ENCODE results near the gene CYREN.

The CYREN gene

DNA sequence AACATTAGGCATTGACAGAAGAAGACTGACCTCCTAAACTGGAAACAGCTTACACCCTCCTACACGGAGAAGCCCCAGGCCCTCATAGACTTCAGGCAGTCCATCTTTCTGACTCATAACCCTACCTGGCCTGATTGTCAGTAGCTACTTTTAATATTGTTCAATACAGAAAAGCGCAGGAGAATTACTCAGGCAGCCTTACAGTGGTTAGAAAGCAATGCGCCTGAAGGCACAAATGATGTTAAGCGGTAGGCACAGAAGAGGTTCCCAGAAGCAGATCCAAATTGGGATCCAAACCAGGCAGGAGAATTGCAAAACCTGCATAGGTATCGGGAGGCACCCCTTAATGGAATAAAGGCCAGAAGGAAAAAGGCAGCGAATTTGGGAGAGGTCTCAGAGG, 5.4 kb upstream of the CYREN start:
- no peak for DNase-seq

DNA sequence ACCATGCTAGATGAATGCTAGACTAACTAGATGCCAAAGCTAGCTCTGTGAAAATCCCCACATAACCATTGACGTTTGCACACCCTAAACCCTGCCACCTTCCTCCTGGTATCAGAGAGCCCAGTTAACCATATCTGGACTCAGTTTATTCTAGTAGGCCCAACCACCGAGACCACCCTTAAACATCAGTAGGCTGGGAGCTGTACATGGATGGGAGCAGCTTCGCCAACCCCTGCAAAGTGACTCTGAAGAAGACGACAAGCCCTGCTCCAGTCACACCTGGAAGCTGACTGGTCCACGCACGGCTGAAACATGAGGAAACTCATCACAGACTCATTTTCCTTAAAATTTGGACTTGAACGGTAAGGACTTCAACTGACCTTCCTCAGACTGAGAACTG, 4.4 kb upstream of the CYREN start:
- DNase-seq = no peak

GRCh38 chr7:135173916-135174315, 3.4 kb upstream of the CYREN start:
- peak; percentile 14 for DNase-seq

DNA sequence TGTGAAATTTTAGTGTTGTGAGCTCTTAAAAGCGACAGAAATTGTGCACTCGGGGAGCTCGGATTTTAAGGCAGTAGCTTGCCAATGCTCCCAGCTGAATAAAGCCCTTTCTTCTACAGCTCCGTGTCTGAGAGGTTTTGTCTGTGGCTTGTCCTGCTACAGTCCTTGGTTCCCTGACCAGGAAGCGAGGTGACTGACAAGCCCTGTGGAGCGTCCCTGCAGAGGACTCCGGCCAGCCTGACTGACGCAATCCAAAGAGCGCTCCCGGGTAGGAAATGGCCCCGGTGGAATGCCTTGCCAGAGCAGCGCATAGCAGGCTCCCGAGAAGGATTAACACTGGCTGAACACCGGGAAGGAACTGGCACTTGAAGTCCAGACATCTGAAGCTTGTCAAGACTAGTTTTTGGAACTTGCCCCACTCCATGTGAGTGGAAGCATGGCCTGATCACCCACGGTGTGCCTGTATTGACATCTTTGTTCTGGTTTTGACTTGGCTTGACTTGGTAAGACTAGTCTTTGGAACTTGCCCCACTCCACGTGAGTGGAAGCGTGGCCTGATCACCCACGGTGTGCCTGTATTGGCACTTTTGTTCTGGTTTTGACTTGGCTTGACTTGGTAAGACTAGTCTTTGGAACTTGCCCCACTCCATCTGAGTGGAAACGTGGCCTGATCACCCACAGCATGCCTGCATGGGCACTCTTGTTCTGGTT, 1.2 kb upstream of the CYREN start:
- peak; percentile 31 for DNase-seq

GRCh38 chr7:135170998-135171481, 533 bp upstream of the CYREN start:
- peak; percentile 14 for DNase-seq

GRCh38 chr7:135169964-135170273, 588 bp downstream of the CYREN start:
- DNase-seq = no peak

GRCh38 chr7:135169141-135169963, 1.2 kb downstream of the CYREN start:
- peak; percentile 82 for DNase-seq

- peak; percentile 24 for DNase-seq
Observed at GRCh38 chr7:135168489-135169140, 1.9 kb downstream of the CYREN start.

GRCh38 chr7:135168001-135168400, 2.5 kb downstream of the CYREN start:
- peak; percentile 46 for DNase-seq

DNA sequence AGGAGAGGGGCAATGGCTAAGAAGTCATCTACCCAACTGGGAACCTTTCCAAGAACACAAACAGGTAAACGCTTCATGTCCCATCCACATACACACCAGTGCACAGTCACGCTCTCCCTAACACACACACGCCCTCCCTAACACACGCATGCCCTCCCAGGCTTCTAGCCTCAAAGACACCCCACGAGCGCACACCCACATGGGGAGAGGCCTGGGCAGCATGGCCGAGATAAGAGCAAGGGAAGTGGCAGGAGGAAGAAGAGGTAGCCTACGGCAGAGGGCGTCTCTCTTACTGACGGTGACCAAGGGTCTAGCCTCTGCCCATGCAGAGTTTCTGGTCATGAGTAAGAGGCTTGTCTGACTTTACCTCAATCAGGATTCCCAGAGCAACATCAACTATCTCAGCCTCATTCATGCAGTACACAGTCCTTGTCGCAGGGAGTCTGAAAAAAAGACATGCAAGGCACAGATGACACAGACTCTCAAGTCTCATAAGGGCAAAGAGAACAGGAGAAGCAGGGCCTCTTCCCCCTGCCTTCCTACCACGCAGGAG, 3.1 kb downstream of the CYREN start:
- no peak for DNase-seq

GRCh38 chr7:135166338-135166990, 4.0 kb downstream of the CYREN start:
- DNase-seq = peak; percentile 14

DNA sequence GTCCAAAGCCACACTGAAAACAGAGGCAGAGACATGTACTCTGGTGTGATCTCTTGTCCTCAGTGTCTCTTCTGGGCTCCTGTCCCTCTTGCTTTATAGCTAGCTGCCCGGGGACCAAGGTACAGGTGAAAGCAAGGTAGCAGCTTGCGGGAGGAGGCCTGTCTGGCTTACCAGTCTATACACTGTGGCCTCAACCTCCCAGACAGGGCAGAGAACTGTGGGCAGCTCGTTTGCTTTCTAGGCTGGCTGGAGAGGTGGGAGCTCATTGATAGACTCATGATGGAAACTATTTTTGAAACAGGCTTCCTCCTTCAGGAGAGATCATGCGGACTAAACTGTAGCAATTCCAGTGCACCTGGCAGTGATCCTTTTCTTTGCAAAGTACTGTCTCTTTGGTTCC, 4.6 kb downstream of the CYREN start:
- DNase-seq = no peak

- DNase-seq = peak; percentile 21
Observed at GRCh38 chr7:135164357-135165061, 6.0 kb downstream of the CYREN start.

- DNase-seq = no peak
Observed at GRCh38 chr7:135162382-135163001, 8.0 kb downstream of the CYREN start.

GRCh38 chr7:135161669-135162068, 8.8 kb downstream of the CYREN start:
- DNase-seq = no peak

DNA sequence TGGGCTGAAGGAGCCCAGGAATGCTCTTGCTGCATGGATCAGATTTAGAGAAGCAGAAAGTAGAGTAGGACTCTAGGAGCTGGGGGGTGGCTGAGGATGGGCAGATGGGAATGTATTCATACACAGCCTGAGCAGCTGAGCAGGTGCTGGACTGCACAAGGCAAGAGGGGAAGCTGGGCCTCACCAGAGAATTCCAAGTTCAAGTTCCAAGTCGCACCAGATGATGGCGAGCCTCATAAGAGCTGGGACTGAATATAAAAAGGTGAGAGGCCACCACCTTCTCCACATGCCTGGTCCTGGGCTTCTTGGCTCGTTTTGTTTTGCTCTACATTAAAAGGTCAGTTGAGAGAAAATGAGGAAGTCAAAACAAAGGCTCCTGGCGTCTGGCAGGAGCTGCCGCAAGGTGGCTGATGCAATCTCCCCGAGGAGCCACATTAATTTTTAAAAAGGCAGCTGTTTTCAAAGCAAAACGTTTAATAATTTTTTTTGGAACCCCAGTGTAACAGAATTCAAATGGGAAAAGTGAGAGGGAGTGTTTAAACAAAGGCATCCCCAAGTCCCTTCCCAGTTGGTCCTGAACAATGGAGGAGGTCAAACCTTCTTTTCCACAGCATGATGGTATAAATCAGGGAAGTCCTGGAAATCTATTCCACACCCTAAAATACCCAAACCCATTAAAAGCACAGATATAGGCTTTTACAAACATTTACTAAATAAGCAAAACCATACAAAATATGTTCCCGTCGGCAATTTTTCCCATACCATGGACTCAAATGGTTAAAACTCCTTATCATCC, 9.5 kb downstream of the CYREN start:
- DNase-seq = no peak

GRCh38 chr7:135160098-135160857, 10.2 kb downstream of the CYREN start:
- DNase-seq = no peak

DNA sequence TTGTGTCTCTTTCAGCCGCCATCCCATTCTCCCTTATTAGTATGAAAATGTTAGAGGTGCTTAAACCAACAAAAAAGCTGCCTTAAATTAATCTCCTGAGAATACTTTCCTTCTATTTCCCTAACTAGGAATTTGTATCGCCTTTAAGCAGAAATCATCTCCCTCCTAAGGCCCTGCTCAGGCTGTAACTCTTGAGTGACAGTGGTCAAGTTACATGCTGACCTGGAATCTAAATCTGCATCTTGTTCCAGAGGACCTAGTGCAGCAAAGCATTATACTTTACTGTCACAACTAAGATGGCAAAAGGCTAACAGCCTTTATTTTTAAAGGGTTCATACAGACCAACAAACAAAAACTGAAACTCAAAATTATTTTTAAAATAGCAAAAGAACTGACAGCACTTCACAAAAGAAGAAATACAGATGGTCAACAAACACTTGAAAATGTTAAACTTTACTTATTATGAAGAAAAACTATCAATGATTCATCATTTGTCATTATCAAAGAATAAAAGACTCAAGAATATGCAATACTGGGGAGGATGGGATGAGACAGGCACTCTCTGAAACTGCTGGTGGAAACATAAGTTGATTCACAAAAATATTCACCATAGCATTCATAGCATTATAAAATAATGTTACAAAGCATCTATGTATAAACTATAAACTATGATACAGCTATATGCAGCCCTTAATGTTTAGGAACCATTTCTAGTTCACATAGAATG, 11.0 kb downstream of the CYREN start:
- DNase-seq = no peak

DNA sequence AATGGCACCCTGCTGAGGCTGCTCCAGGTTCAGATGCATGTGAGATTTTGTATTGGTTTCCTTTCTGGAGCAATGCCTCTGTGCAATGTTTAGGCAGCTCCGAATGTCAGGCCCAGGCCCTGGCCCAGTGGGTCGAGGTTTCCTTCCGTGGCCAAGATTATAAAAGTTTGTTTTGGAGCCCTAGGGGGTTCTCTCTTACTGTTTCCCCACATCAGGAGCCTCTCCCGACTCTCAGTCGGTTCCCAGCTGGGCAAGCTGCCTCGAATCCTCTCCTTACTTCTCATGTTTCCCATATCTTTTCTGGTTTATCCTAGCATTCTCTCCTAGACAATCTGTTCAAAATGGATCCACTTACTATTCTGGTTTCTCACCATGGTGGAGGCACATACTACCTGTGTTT, 11.6 kb downstream of the CYREN start:
- DNase-seq = no peak
